ENCODE results near the gene MZT2B.
A peak's percentile ranks its signal among the peaks of the same experiment; 100 is the strongest.
"Not testable (repeated sequence)": the region's sequence is repeated elsewhere in the genome, so short reads cannot be mapped to it uniquely, and the experiment has no call there.

Gene MZT2B

DNA sequence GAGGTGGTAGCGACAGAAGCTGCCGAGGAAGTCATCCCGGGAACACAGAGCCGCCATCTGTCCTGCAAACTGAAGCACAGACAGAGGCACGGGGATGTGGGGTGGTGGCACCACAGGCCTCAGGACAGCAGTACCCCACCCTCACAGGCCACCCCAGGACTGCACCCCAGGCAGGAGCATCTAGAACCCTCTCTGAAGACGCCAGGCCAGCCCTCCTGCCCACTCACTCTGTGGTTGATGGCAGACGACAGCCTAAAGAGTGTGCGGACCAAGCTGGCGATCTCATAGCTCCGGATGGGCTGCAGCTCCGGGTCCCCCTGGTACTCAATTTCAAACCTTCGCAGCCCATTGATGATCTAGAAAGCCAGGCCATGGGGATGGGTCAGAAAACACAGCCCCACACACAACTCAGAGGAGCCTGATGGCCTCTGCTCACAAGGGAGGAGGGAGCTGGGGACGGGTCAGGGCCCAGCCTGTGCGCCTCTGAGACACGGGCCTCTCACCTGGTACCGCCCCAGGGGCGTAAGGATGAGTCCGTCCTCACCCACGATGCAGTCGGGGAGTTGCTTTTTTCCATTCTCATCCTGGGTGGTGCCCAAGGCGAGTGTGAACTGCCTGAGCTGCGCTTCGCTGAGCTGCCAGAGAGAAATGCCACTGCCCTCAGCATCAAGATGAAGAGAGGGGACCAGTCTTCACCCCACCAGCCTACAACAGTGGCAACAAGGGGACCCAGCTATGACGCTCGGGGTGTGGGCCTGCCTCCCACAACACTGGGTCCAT, 29.1 kb upstream of the MZT2B start:
- DNase-seq (ENCODE audit: low spot score): no peak

DNA sequence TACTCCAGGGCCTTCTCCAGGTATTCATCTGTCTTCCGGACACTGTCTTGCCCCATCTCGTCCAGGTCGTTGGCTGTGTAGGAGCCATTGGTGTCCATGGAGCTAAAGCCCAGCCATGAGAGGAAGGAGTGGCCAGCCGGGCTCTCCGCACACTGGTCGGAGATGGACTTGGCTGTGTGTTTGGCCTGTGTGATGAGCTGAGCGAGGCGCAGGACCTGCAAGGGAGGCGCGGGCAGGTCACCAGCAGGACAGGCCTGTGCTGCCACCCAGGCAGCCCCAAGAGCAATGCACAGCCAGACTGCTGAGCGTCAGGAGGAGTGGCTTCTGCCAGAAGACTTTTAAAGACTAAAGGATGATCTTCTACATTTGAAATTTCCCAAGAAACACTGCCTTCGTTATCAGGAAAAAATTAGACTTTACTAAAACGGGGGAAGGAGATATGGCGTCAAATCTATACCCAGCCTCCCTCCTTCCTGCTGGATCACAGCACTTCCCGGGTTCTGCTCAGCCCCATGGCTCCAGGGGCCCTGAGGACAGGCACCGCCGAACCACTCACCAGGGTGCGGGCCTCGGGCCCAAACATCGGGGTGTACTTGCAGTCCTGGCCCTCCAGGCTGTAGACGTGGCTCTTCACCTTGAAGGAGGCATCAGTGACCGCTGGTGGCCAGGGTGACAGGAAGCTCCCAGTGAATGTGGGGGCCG, 28.2 kb upstream of the MZT2B start:
- DNase-seq (ENCODE audit: low spot score): not testable (repeated sequence)

DNA sequence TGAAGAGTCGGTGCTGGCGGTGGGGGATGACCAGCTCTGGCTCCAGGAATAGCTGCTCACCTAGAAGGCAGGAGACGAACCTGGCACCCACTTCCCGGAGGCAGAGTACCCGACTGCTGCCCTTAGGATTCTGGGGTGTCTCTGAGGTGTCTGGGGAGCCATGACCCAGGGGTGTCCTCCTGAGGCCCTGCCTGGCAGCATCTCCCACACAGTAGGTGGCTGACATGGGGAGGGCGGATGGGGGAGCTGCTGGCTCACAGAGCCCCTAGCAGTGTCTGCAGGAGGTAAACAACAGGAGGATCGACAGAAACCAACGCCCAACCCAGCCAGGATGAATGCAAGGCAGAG, 27.7 kb upstream of the MZT2B start:
- DNase-seq (ENCODE audit: low spot score): not testable (repeated sequence)

DNA sequence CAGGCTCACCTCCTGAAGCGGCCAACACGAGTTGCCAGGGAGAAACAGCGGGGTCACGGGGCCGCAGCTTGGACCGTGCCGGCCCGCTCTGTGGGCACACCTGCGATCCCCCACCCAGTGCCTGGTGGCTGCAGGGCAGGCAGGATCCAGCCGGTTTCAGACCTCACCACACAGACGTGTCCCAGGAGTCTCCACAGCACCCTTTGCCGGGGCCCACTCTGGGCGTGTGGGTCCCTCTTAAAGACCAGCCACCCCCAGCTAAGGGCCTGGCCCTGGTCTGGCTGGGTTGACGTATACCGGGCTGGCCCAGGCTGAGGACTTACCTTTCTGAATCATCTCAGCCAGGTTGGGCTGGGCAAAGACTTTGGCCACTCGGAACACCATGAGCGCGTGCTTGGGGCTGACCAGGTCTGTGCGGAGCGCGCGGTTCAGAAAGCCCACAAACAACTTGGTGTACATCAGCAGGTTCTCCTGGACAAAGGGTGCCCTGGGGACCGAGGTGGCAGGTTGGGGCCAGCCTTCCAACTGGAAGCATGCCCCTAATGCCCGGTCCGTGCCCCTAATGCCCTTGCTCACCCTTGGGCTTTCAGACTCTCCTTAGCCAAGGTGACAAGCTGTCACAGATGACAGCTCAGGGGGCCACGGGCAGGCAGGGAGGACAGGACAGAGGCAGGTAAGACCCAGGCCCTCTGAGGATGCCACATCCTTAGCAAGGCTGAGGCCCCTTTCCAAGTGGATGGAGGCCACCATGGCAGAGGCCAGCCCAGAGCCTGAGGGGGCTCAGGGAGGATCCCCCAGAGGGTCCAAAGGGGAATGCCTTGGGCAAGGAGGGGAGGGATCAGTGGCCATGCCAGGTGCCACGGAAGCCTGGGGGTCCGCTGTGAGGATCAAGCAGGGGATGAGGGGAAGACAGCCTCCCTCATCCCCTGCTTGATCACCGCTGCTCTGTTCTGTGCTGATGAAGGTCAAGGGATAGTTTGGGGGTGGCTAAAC, 27.0 kb upstream of the MZT2B start:
- DNase-seq (ENCODE audit: low spot score): no peak

DNA sequence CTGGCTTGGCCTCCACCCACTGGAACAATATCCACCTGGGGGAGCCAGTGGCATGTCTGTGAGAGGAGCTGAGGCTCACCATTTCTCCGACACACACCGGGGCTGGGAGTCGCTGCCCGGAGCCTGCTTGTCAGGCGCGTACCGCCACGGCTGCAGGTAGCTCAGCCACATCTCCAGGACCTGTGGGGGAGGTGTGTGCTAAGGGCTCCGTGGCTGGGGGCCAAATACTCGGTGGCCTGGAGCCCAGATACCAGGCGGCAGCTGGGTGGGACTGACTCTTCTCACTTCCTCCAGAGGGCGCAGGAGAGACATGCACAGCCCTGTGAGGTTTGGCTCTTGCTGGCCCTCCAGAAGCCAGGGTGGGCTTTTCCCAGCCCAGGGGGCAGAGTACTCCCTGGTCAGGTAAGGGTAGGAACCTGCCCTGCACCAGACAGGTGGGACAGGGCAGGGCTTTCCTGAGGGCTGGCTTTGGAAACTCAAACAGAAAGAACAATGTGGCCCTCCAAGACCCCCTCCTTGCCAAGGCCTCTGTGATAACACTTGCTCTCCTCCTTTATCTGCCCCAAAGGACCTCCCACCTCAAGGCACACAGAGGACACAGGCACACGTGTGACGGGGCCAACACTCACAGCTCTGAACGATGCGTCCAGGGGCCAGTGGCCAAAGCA, 26.0 kb upstream of the MZT2B start:
- peak; percentile 43 for DNase-seq (ENCODE audit: low spot score)

DNA sequence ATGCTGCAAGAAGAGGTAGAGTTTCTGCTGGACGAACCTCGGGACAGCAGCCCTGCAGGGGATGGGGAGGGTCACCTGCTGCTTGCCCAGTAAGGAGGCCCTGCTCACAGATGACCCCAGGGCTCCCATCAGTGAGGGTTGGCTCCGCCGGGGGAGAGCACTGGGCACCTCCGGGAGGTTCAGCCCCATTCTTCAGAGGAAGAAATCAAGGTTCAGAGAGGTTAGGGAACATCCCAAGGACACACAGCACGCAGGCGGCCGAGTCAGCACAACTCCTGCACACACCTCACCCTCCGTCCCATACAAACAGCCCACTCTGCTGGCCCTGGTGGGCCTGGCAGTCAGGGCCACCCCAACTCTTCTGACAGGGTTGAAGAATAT, 25.4 kb upstream of the MZT2B start:
- no peak for DNase-seq (ENCODE audit: low spot score)

DNA sequence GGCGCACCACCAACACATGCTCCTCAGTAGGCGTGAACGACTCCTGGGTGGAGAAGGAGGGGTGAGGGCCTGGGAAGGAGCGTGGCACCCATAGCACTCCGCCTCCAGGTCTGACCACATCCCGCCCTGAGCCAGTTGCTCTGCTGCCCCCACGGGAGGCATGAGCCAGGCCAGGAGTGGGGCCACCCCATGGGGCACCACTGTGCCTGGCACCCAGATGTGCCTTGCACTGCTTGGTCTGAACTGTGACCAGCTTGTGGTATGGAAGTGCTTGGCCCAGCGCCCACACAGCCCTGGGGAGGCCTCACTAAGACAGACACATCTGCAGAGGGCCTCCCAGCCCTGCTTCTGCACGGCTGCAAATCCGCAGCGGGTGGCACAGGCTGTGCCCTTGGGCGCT, 24.7 kb upstream of the MZT2B start:
- DNase-seq (ENCODE audit: low spot score): not testable (repeated sequence)

DNA sequence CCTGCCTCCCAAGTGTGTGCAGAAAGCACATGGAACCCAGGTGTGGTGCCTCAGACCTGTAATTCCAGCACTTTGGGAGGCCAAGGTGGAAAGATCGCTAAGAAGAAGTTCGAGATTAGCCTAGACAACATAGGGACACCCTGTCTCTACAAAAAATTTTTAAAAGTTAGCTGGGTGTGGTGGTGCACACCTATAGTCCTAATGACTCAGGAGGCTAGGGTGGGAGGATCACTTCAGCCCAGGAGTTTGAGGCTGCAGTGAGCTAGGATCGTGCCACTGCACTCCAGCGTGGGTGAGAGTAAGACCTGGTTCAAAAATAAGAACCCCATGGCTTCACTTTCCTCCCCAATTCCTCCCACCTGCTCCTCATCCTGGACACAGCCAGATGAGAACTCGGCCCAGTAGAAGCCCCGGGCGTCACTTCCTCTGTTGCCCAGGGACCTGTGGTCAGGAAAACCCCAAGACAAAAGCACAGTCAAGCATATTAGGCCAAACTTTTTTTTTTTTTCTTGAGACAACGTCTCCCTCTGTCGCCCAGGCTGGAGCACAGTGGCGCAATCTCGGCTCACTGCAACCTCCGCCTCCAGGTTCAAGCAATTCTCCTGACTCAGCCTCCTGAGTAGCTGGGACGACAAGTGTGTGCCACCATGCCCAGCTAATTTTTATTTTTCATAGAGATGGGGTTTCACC, 24.1 kb upstream of the MZT2B start:
- DNase-seq (ENCODE audit: low spot score): not testable (repeated sequence)

DNA sequence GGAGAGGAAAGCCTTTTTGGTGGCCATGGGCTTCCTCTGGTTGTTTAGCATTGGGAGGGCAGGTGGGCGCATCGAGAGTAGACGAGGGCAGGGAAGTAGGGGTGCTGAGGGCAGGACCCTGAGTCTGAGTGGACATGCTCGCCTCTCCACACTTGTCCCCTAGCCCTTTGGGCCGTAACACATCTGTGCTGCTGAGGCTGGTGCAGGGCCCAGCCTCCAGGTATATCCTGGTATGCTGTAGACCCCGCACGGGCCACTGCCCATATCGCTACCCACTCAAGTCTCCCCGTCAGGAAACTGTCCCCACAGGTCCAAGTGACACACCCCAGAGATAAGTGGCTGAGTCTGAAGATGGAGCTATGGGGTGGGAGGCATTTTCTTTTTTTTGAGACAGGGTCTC, 23.4 kb upstream of the MZT2B start:
- no peak for DNase-seq (ENCODE audit: low spot score)

DNA sequence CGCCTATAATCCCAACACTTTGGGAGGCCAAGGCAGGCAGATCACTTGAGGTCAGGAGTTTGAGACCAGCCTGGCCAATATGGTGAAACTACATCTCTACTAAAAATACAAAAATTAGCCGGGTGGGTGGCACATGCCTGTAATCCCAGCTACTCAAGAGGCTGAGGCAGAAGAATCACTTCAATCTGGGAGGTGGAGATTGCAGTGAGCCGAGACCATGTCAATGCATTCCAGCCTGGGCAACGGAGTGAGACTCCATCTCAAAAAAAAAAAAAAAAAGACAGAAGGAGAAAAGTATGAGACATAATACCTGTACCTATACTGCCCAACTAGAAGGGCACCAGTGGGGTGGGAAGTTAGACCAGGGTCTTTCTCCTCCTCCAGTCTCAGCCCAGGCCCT, 22.7 kb upstream of the MZT2B start:
- DNase-seq (ENCODE audit: low spot score): not testable (repeated sequence)

DNA sequence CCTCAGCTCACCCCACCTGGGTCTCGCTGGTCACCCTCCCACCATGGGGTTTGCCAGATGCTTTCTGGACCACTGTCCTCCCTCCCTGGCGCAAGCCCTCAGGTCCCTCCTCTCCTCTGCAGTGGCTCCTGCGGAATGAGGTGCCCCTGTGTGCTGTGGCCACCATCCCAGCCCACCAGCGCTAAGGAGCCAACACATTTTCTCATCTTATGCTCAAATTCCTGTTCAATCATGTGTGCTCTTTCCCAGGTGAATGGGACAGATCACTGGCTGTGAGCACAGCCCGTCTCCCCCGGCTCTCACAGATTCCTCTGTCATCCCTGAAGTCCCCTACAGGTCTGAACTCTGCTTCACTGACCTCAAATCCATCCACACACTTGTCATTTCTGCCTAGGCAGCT, 21.9 kb upstream of the MZT2B start:
- no peak for DNase-seq (ENCODE audit: low spot score)

DNA sequence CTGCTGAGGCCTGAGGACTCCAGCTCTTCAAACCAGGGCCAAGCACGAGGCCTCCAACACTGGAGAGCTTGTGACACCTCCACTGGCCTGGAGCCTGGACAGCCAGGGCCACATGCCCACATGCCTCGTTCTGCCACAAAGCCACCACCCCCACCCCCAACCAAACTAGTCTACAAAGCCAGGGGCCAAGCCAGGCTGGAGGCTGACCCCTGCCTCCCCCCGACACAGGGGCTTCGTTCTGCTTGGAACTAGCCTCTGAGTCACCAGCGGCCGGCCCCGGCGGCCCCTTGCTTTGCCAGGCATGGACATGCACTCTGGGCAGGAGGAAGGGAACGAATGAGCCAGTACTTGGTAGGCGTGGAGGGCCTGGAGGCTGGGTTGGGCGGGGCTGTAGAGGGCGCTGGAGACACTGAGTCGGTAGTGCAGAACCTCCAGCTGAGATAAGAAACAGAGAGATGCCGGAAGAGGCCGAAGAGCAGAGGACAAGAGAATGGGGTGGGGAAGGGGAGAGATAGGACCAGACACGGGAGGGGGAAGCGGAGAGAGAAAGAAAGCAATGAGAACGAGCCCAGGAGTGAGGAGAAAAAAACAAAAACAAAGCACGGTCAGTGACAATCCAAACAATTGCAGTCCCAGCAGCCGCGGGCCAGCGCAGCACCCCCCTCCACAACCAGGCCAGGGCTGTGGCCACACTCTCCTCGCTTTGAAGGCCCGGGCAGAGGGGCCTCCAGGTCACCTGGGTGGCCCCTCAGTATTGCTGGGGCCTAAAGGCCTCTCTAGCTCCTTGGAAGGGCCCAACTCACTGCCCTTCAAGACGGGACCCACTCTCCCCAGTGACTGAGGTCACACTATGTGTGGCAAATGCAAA, 21.0 kb upstream of the MZT2B start:
- not testable (repeated sequence) for DNase-seq (ENCODE audit: low spot score)

DNA sequence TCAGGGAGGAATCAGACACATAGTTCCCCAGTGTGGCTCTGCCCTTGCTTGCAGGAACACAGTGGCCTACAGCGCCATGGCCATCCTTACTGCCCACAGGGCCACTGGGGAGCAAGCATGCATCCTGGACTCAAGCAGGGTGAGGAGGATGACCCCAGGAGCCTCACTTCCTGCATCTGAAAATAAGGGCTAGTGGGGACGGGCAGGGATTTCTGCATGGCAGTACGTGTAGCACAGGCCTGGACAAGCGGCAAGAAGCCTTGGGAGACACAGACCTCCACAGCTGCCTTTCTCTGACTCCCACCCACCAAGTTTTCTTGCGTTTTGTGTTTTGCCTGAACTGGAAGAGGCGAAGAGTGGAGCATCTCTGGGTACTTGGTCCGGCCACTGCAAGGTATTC, 19.6 kb upstream of the MZT2B start:
- not testable (repeated sequence) for DNase-seq (ENCODE audit: low spot score)

DNA sequence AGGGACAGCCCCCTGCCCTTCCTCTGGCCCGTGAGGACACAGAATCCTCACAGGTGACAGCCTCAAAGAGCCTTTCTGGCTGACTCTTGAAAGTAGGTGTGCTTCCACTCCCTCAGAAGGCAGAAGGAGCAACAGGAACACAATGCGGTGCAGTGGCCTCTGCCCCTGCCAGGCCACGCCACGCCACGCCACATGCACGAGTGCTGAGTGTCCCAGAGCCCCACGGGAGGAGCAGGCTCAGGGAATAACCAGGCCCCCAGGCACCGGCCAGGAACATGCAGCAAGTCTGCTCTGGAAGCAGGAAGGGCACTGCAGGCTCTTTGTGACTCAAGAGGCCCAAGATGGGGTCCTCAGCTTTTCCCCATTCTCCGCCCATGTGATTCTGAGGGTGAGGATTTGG, 19.1 kb upstream of the MZT2B start:
- DNase-seq (ENCODE audit: low spot score): no peak

DNA sequence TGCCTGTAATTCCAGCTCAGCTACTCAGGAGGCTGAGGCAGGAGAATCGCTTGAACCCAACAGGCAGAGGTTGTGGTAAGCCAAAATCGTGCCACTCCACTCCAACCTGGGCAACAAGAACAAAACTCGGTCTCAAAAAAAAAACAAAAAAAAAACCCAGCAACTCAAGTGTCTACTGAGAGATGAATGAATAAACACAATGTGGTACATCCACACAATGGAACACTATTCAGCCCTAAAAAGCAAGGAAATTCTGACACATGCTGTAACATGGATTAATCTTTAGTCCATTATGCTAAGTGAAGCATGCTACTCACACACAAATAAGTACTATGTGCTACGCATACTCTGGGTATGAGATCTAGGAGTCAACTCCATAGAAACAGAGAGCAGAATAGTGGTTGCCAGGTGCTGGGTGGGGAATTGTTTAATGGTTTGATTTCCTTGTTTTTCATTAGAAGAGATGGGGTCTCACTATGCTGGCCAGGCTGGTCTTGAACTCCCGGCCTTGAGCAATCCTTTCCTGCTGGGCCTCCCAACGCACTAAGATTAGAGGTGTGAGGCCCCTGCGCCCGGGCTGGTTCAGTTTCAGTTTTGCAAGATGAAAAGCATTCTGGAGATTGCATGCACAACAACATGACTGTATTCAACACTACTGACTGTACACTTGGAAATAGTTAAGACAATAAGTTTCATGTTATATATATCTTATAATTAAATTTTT, 16.6 kb upstream of the MZT2B start:
- no peak for DNase-seq (ENCODE audit: low spot score)

DNA sequence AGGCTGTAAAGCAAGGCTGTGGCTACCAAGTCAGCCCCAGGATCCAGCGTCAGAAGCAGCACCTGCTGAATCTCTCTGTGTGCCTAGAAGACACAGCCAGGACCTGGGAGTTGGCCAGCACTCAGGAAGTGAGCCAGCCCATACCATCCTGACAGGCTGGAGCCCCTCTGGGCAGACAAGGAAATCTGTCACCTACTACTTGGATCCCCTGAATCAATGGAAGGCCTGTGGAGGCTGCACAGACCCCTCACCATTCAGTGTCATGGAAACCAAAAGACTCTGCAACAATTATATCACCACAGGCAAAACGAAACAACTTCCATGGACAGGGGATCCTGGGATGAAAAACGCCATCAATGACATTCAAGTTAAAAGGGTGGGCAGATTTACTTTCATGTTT, 15.5 kb upstream of the MZT2B start:
- DNase-seq (ENCODE audit: low spot score): not testable (repeated sequence)

DNA sequence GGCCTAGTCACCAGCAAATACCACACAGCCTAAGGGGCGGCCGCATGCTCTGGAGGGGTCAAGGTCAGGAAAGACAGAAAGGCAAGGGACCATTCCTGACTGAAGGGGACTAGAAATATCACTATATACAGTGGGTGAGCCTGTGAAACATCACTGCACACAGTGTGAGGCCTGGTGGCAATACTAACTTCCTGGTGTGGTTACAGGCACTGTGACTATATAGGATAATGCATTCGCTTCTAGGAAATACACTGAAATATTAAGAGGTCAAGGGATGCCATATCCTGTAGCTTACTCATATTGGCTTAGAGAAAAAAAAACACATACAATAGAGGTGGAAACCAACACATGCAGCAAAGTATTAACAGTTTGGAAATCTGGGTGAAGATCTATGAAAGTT, 12.9 kb upstream of the MZT2B start:
- not testable (repeated sequence) for DNase-seq (ENCODE audit: low spot score)

DNA sequence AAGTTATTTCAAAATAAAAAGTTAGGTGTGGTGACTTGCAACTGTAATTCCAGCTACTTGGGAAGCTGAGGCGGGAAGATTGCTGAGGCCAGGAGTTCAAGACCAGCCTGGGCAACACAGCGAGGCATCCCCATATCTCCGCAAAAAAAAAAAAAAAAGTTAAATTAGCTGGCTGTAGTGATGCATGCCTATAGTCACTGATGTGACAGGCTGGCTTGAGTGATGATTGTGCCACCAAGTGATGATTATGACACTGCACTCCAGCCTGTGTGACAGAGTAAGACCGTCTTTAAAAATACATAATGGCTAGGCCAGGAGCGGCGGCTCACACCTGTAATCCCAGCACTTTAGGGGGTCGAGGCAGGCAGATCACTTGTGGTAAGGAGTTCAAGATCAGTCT, 12.2 kb upstream of the MZT2B start:
- no peak for DNase-seq (ENCODE audit: low spot score)

DNA sequence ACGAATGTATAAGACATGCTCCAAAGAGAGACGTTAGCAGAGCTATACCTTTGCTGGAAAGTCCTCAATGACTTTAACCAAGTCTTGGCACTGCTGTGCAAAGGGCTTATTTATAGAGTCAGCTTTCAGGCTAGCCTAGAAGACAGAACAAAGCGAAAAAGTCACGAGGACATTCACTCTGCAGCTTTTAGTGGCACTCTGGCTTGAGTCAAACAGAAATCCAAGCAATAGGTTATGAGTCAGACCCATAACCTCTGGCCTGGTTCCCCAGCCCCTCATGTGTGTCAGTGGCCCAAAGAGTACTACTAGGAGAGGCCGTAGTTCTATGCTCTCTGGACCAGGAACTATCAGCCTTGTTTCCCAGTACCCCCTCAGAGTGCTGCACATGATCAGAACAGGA, 7.2 kb upstream of the MZT2B start:
- DNase-seq (ENCODE audit: low spot score): not testable (repeated sequence)
